ENCODE measurements around the gene PRICKLE4. TPM values are rescaled to one million over a fixed set of nuclear protein-coding genes. Genes with fewer than 3 reads are reported as not detected.

PRICKLE4 gene
- total RNA-seq, 4 donors from 2014 or later = 0.34 to 4.6 (median 3.6) TPM; not detected in 1

DNA sequence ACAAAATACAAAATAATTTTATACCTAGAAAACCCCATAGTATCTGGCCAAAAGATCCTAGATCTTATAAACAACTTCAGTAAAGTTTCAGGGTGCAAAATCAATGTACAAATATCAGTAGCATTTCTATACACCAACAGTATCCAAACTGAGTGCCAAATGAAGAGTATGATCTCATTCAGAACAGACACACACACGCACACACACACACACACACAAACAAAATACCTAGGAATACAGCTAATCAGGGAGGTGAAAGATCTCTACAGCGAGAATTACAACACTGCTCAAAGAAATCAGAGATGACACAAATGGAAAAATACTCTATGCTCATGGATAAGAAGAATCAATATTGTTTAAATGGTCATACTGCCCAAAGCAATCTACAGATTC lies 56.1 kb downstream of the PRICKLE4 start:
- 97% methylated on average over 2 of the region's 2 CpGs for WGBS
- DNase-seq (ENCODE audit: low spot score in 2 of 2) = no peak
- TF ChIP-seq POLR2AphosphoS5 (IDR thresholded peaks at IDR 0.05) (no peak), EP300 (IDR thresholded peaks at IDR 0.05) (no peak), POLR2A (IDR thresholded peaks at IDR 0.05) (no peak)
- TF ChIP-seq, protein P1, sequence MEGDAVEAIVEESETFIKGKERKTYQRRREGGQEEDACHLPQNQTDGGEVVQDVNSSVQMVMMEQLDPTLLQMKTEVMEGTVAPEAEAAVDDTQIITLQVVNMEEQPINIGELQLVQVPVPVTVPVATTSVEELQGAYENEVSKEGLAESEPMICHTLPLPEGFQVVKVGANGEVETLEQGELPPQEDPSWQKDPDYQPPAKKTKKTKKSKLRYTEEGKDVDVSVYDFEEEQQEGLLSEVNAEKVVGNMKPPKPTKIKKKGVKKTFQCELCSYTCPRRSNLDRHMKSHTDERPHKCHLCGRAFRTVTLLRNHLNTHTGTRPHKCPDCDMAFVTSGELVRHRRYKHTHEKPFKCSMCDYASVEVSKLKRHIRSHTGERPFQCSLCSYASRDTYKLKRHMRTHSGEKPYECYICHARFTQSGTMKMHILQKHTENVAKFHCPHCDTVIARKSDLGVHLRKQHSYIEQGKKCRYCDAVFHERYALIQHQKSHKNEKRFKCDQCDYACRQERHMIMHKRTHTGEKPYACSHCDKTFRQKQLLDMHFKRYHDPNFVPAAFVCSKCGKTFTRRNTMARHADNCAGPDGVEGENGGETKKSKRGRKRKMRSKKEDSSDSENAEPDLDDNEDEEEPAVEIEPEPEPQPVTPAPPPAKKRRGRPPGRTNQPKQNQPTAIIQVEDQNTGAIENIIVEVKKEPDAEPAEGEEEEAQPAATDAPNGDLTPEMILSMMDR (IDR thresholded peaks at IDR 0.05) = no peak
- Histone ChIP-seq H3K4me3 (no peak overlapping the region), H3K27me3 (no peaks in the 10 kb centered on the region), H3K36me3 (no peaks in the 10 kb centered on the region), H3K9me3 (no peaks in the 10 kb centered on the region), H3K27ac (no peak overlapping the region), H3K4me1 (no peaks in the 10 kb centered on the region)

Other genes starting within 250 kb of the PRICKLE4 start
- 10 to 100 TPM in 2 of 4 donors, 1 to 10 TPM in 2; 8.1 to 12.1 (median 10.4) TPM for gene FOXP4, start 234.4 kb upstream of the PRICKLE4 start, total RNA-seq
- 10 to 100 TPM; 21.7 to 51.8 (median 31.4) TPM for gene MDFI, start 142.3 kb upstream of the PRICKLE4 start, total RNA-seq
- 10 to 100 TPM; 19.0 to 23.3 (median 21.6) TPM for gene TFEB, start 45.2 kb upstream of the PRICKLE4 start, total RNA-seq
- gene PGC, start 33.4 kb upstream of the PRICKLE4 start, total RNA-seq = not detected
- gene FRS3, start 882 bp upstream of the PRICKLE4 start, total RNA-seq = 1 to 10 TPM; 1.9 to 3.9 (median 3.7) TPM
- gene TOMM6, start 6.9 kb downstream of the PRICKLE4 start, total RNA-seq = 100 to 1,000 TPM in 3 of 4 donors, 10 to 100 TPM in 1; 50.2 to 165 (median 136) TPM
- gene USP49, start 114.6 kb downstream of the PRICKLE4 start, total RNA-seq = 10 to 100 TPM in 1 of 4 donors, 1 to 10 TPM in 3; 2.9 to 17.1 (median 4.1) TPM
- 10 to 100 TPM; 15.2 to 18.7 (median 17.3) TPM for gene MED20, start 140.4 kb downstream of the PRICKLE4 start, total RNA-seq
- gene BYSL, start 140.7 kb downstream of the PRICKLE4 start, total RNA-seq = 10 to 100 TPM in 3 of 4 donors, 1 to 10 TPM in 1; 6.8 to 15.7 (median 10.4) TPM
- 100 to 1,000 TPM; 106 to 214 (median 132) TPM for gene CCND3, start 161.0 kb downstream of the PRICKLE4 start, total RNA-seq